Measurements from ENCODE around the gene DYNC1LI1.

The DYNC1LI1 gene

DNA sequence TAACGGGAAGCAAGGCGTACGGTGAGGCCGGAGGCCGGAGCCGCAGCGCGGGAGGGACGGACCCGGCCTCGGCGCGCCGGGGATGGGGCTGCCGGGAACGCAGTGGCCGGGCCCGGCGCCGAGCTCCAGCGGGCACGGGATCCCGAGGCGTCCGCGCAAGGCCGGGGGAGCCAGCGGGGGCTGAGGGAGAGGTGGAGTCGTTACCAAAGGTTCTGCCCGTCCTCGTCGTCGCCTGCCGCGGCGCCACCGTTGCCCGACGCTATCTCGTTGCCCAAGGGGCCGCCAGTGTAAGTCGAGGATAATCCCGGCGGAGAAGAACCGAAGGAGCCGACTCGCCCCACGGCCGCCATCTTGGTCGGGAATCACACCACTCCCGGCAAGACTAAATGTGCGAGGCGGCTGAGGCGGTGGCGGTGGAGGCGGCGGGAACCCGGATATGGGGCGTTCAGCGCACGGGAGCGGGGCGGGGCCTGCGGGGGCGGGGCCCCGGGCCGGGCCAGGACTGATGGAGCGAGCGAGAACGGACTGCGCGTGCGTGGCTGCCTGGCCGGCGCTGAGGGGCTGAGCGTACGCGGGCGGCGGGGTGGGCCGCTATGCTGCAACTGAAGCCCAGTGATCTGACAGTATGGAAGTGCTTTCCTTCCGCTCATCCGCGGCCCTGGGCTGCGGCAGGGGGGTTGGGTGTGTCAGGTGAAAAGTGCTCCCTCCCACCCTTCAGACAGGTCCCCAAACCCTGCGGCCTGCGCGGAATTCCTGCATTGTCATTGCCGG lies at the start of gene DYNC1LI1:
Gene DYNC1LI1, minus strand, starts transcription at position 438 of the 771 bp plus-strand sequence. Its CDS starts 88 bp downstream, at position 350.
- in situ Hi-C loops (cut with HindIII; ENCODE audit: low sequenced_read_pairs) = no loop called here
- peak within 1 kb of the TSS; percentile 89 for H3K4me3 ChIP-seq (ENCODE audit: low read depth, low read length)
- peak; percentile 77 for DNase-seq (ENCODE audit: low read depth)
- TF ChIP-seq, protein P1, sequence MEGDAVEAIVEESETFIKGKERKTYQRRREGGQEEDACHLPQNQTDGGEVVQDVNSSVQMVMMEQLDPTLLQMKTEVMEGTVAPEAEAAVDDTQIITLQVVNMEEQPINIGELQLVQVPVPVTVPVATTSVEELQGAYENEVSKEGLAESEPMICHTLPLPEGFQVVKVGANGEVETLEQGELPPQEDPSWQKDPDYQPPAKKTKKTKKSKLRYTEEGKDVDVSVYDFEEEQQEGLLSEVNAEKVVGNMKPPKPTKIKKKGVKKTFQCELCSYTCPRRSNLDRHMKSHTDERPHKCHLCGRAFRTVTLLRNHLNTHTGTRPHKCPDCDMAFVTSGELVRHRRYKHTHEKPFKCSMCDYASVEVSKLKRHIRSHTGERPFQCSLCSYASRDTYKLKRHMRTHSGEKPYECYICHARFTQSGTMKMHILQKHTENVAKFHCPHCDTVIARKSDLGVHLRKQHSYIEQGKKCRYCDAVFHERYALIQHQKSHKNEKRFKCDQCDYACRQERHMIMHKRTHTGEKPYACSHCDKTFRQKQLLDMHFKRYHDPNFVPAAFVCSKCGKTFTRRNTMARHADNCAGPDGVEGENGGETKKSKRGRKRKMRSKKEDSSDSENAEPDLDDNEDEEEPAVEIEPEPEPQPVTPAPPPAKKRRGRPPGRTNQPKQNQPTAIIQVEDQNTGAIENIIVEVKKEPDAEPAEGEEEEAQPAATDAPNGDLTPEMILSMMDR (IDR thresholded peaks at IDR 0.05; ENCODE audit: low read depth, low read length, missing control alignments) = no peak

DNA sequence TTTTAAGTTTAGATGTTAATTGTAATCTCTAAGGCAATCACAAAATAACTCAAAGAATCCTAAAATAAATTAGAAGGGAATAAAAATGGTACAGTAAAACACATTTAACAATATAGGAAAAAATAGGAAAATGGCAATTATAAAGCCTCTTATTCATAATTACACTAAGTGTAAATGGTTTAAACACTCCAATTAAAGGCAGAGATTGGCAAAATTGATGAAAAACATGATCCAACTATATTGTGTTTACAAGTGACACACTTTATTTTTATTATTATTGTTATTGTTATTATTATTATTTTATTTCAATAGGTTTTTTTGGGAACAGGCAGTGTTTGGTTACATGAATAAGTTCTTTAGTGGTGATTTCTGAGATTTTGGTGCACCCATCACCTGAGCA lies 48.7 kb upstream of the DYNC1LI1 start:
- DNase-seq (ENCODE audit: low read depth) = no peak
- TF ChIP-seq, protein P1 (IDR thresholded peaks at IDR 0.05; ENCODE audit: low read depth, low read length, missing control alignments) = no peak
- in situ Hi-C loops (cut with HindIII; ENCODE audit: low sequenced_read_pairs) = no loop called here

DNA sequence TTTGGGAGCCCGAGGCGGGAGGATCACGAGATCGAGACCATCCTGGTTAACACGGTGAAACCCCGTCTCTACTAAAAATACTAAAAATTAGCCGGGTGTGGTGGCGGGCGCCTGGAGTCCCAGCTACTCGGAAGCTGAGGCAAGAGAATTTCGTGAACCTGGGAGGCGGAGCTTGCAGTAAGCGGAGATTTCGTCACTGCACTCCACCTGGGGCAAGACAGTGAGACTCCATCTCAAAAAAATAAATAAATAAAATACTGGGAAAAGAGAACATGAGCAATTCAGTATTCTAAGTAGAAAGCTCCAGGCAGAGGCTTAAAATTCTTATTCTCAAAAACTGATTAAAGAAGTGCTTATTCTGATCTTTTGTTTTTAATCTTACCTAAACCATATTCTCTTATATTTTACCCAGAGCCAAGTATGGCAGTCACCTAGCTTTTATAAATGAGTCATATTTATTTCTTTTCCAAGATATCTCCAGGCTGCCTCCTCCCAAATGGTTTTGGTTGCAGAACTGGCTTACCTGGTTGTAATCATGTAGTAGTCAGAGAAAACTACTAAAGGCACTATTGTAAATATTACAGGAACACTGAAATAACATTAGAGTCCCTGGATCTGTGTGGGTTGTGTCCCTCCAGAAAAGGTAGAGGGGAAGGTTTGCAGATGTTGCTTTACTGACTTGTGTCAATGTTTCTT lies 45.8 kb upstream of the DYNC1LI1 start:
- no peak overlapping the region for H3K4me3 ChIP-seq (ENCODE audit: low read depth, low read length)
- in situ Hi-C loops (cut with HindIII; ENCODE audit: low sequenced_read_pairs) = no loop called here
- no peak for DNase-seq (ENCODE audit: low read depth)
- TF ChIP-seq, protein P1 (IDR thresholded peaks at IDR 0.05; ENCODE audit: low read depth, low read length, missing control alignments) = no peak

More for the DNA sequence above, 48.7 kb upstream of the DYNC1LI1 start:
- H3K4me3 ChIP-seq (ENCODE audit: low read depth, low read length) = no peak overlapping the region

DNA sequence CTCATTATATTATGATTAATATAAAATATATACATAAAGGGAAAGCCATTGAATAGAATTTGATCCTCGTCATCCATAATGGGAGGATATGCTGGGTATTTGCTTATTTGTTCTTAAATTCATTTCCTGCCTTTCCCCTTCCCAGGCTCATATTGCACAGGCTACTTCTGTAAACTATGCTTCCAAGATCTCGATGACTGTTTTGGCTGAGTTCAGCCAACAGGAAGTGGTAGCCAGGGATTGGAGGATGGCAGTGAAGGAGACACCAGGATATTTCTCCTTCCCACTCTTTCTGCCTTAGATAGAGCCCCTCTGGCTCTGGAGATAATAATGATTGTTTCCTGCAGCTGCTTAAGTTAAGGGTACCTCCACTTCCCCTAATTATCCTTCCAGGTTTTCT lies 44.3 kb upstream of the DYNC1LI1 start:
- TF ChIP-seq, protein P1 (IDR thresholded peaks at IDR 0.05; ENCODE audit: low read depth, low read length, missing control alignments) = no peak
- DNase-seq (ENCODE audit: low read depth) = no peak
- in situ Hi-C loops (cut with HindIII; ENCODE audit: low sequenced_read_pairs) = no loop called here
- no peak overlapping the region for H3K4me3 ChIP-seq (ENCODE audit: low read depth, low read length)

DNA sequence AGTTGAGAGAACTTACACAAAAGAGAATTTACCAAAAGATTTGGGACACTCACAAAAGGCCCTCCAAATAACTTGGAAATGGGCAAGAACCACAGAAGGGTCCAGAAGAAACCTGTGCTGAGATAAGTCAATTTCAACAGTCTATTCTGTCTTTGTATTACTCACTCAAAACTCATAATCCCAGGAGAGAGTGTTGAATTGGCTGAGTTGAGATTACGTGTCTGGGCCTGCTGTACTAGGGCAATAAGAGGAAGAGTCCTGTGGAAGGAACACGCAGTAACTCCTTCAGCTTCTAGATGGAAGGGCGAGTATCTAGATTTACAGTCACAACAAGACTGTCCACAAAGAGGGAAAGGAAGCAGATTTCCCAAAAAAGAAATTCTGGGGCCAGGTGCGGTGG lies 42.5 kb upstream of the DYNC1LI1 start:
- no peak overlapping the region for H3K4me3 ChIP-seq (ENCODE audit: low read depth, low read length)
- DNase-seq (ENCODE audit: low read depth) = no peak
- TF ChIP-seq, protein P1 (IDR thresholded peaks at IDR 0.05; ENCODE audit: low read depth, low read length, missing control alignments) = no peak
- in situ Hi-C loops (cut with HindIII; ENCODE audit: low sequenced_read_pairs) = no loop called here

DNA sequence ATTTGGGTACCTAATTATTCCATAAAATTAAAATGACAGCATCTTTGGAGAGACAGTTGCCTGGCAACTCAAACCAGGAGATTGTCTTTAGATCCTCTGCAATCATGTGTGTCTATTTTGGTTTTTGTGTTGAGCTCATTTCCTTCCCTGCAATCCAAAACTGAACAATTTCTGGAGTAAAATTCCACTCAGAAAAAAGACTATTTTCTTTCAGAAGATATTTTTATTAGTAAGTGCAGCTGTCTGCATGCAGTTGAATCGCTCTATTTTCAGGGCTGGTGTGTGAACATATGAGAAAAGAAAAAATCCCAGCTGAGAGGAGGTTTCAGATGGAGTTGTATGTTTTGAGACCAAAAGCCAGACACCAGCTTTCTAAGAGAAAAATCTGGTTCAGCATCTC lies 41.9 kb upstream of the DYNC1LI1 start:
- in situ Hi-C loops (cut with HindIII; ENCODE audit: low sequenced_read_pairs) = no loop called here
- no peak overlapping the region for H3K4me3 ChIP-seq (ENCODE audit: low read depth, low read length)
- no peak for DNase-seq (ENCODE audit: low read depth)
- TF ChIP-seq, protein P1 (IDR thresholded peaks at IDR 0.05; ENCODE audit: low read depth, low read length, missing control alignments) = no peak

Data from astrocyte of the cerebellum (primary cell).